Measurements from ENCODE around the gene APLP2. TPM values are rescaled to one million over a fixed set of nuclear protein-coding genes. Genes with fewer than 3 reads are reported as not detected.

Gene APLP2
- total and polyA plus RNA-seq, 2 experiments from 2014 or later = 481 to 485 TPM

- Histone ChIP-seq H3K4me1 (ENCODE audit: insufficient read depth) (peaks cover 3% of the 10 kb centered on the region), H3K36me3 (replicated peaks; ENCODE audit: insufficient read depth, low read depth) (no peaks in the 10 kb centered on the region), H3K27me3 (no peaks in the 10 kb centered on the region), H3K79me2 (peaks cover 43% of the 10 kb centered on the region), H3K4me3 (no peak overlapping the region), H4K20me1 (ENCODE audit: insufficient read depth, poor library complexity, severe bottlenecking) (no peaks in the 10 kb centered on the region), H3K9me2 (replicated peaks; ENCODE audit: insufficient read depth) (no peaks in the 10 kb centered on the region), H2AFZ (no peak overlapping the region), H3K4me2 (no peak overlapping the region), H3K27ac (no peak overlapping the region), H3K9me3 (ENCODE audit: low read depth) (no peaks in the 10 kb centered on the region)
- TF ChIP-seq EZH2 (IDR thresholded peaks at IDR 0.05; ENCODE audit: borderline replicate concordance) (no peak), EZH2phosphoT487 (IDR thresholded peaks at IDR 0.05; ENCODE audit: low read depth, severe bottlenecking, unreplicated experiment) (no peak), CTCF (IDR thresholded peaks at IDR 0.05; ENCODE audit: poor library complexity) (no peak)
- no peak for DNase-seq (ENCODE audit: low spot score)
- 93% methylated on average over 9 of the region's 9 CpGs for WGBS (ENCODE audit: low lambda C conversion rate, missing lambda C conversion rate)
Observed at GRCh38 chr11:130118636-130119387, 49.1 kb downstream of the APLP2 start.

DNA sequence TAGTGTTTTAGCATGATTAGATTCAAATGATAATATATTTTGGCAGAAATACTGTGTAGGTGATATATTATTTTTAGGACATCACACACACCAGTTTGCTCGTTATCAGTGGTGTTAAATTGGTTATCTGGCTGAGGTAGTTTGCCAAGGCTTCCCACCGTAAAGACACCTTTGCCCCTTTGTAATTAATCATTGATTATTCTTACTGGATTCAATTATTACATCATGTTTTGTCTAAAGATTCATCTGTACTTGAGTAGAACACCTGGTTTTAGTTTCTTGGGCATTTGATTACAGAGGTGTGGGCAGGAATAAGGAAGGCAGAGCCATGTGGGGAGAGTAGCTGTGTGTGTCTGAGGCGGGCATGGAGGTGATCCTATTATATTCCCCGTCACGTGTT, 50.4 kb downstream of the APLP2 start:
- no peak overlapping the region for H3K4me3 ChIP-seq
- H3K36me3 ChIP-seq (replicated peaks; ENCODE audit: insufficient read depth, low read depth) = no peaks in the 10 kb centered on the region
- peaks cover 5% of the 10 kb centered on the region for H3K4me1 ChIP-seq (ENCODE audit: insufficient read depth)
- no peaks in the 10 kb centered on the region for H3K27me3 ChIP-seq
- no peak overlapping the region for H2AFZ ChIP-seq
- H4K20me1 ChIP-seq (ENCODE audit: insufficient read depth, poor library complexity, severe bottlenecking) = no peaks in the 10 kb centered on the region
- TF ChIP-seq CTCF (IDR thresholded peaks at IDR 0.05; ENCODE audit: poor library complexity) (no peak), EZH2 (IDR thresholded peaks at IDR 0.05; ENCODE audit: borderline replicate concordance) (no peak), EZH2phosphoT487 (IDR thresholded peaks at IDR 0.05; ENCODE audit: low read depth, severe bottlenecking, unreplicated experiment) (no peak)
- no peak for DNase-seq (ENCODE audit: low spot score)
- WGBS (ENCODE audit: low lambda C conversion rate, missing lambda C conversion rate) = 86% methylated on average over 5 of the region's 5 CpGs
- no peak overlapping the region for H3K27ac ChIP-seq
- no peak overlapping the region for H3K4me2 ChIP-seq
- no peaks in the 10 kb centered on the region for H3K9me3 ChIP-seq (ENCODE audit: low read depth)
- no peaks in the 10 kb centered on the region for H3K9me2 ChIP-seq (replicated peaks; ENCODE audit: insufficient read depth)
- peaks cover 39% of the 10 kb centered on the region for H3K79me2 ChIP-seq

GRCh38 chr11:130121445-130121978, 51.8 kb downstream of the APLP2 start:
- Histone ChIP-seq H3K9me2 (replicated peaks; ENCODE audit: insufficient read depth) (no peaks in the 10 kb centered on the region), H3K27ac (no peak overlapping the region), H3K4me1 (ENCODE audit: insufficient read depth) (peaks cover 5% of the 10 kb centered on the region), H3K9me3 (ENCODE audit: low read depth) (no peaks in the 10 kb centered on the region), H3K27me3 (no peaks in the 10 kb centered on the region), H2AFZ (no peak overlapping the region), H3K36me3 (replicated peaks; ENCODE audit: insufficient read depth, low read depth) (no peaks in the 10 kb centered on the region), H3K4me3 (no peak overlapping the region), H3K79me2 (peaks cover 46% of the 10 kb centered on the region), H4K20me1 (ENCODE audit: insufficient read depth, poor library complexity, severe bottlenecking) (no peaks in the 10 kb centered on the region), H3K4me2 (no peak overlapping the region)
- 90% methylated on average over 5 of the region's 5 CpGs for WGBS (ENCODE audit: low lambda C conversion rate, missing lambda C conversion rate)
- TF ChIP-seq EZH2 (IDR thresholded peaks at IDR 0.05; ENCODE audit: borderline replicate concordance) (no peak), CTCF (IDR thresholded peaks at IDR 0.05; ENCODE audit: poor library complexity) (no peak), EZH2phosphoT487 (IDR thresholded peaks at IDR 0.05; ENCODE audit: low read depth, severe bottlenecking, unreplicated experiment) (no peak)
- DNase-seq (ENCODE audit: low spot score) = no peak

Data from hepatocyte (in vitro differentiated cells).